Stomach smooth muscle (tissue), 2 donors: ENCODE measurements around the gene MAP3K14.
"Not testable (repeated sequence)": the region's sequence is repeated elsewhere in the genome, so short reads cannot be mapped to it uniquely, and the experiment has no call there.

Experiments
- H3K27ac ChIP-seq: one replicate; pipeline ENCODE4 v1.7.0; 2013; ENCODE audit warnings: mild to moderate bottlenecking, low read length, inconsistent platforms
- H3K27me3 ChIP-seq, 2 donors: one replicate each; pipeline ENCODE4 v1.7.0; 2013; ENCODE audit warnings: low read length in 2 of 2; ENCODE audit not compliant: insufficient read depth in 2 of 2, control insufficient read depth in 1 of 2
- H3K36me3 ChIP-seq, 2 donors: one replicate each; pipeline ENCODE4 v1.7.0; 2013; ENCODE audit warnings: low read length in 2 of 2; ENCODE audit not compliant: control insufficient read depth in 2 of 2, insufficient read depth in 2 of 2
- H3K4me1 ChIP-seq: one replicate; pipeline ENCODE4 v1.7.0; 2013; ENCODE audit warnings: low read length; ENCODE audit not compliant: control insufficient read depth, insufficient read depth
- H3K4me3 ChIP-seq, 2 donors: one replicate each; pipeline ENCODE4 v1.7.0; 2013; ENCODE audit warnings: low read length in 2 of 2
- H3K9ac ChIP-seq, 2 donors: one replicate each; pipeline ENCODE4 v1.7.0; 2013; ENCODE audit warnings: low read length in 2 of 2, mild to moderate bottlenecking in 1 of 2
- H3K9me3 ChIP-seq, 2 donors: one replicate each; pipeline ENCODE4 v1.7.0; 2013; ENCODE audit warnings: low read length in 2 of 2; ENCODE audit not compliant: control insufficient read depth in 2 of 2
- donor health status: healthy.
- donor health status: Pancreatic carcinoma.

The MAP3K14 gene

DNA sequence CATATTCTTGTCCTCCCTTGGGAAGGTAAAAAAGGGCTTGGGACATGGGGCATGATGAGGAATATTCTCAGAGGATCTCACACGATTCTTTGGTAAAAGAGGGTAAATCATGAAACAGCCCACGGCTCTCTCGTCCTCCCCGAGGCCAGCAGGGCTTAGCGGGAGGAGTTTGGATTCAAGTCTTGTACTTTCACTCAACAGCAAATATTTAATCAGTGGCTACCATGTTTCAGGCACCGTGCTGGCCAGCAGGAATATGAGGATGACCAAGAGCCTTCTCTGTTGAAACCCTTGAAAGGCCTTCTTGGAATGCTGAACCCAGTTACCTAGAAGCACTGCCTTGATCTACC lies 8.8 kb downstream of the MAP3K14 start:
- H3K36me3 ChIP-seq = peaks cover 8 to 9% of the 10 kb centered on the region in 2 donors
- H3K9me3 ChIP-seq = no peaks in the 10 kb centered on the region
- peaks cover 81% of the 10 kb centered on the region for H3K4me1 ChIP-seq
- no peaks in the 10 kb centered on the region for H3K27me3 ChIP-seq
- peak overlapping the region; percentile 38 to 55 for H3K4me3 ChIP-seq
- H3K9ac ChIP-seq = peak overlapping the region; percentile 69 to 72
- peak overlapping the region; percentile 95 for H3K27ac ChIP-seq

DNA sequence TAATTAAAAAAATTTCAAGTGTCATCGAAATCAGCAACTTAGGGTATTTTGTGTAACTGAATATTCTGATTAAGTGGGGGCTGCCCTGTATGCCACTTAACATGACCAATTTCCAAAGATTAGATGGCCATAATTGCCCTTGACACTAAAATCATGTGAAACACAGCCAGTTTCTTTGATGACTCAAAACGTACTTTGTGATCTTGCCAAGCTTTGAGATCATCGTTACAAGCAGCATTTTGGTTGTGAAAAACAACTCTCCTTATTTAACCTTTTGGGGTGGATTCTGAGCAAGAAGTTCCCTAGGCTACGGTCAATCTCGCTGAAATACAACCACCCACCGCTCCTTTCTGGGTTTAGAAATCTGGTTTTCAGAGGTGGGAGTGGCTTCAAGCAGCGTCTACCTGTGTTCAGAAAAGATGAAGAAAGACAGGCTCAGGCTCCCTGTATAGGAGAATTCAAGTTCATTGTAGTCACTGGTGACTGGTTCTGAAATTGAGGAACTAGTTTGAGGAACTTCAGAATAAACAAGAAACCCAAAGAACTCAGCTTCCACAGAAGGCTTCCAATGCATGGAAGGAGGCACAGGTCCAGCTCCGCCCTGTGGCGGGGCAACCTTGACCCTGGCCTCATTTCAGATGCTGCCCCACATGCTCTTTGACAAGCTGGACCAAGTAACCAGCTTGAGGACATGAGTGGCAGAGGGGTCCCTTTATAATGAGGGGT lies 9.4 kb downstream of the MAP3K14 start:
- peak overlapping the region; percentile 69 to 72 for H3K9ac ChIP-seq
- H3K9me3 ChIP-seq = no peaks in the 10 kb centered on the region
- H3K27ac ChIP-seq = peak overlapping the region; percentile 95
- peaks cover 8 to 9% of the 10 kb centered on the region in 2 donors for H3K36me3 ChIP-seq
- peaks cover 81% of the 10 kb centered on the region for H3K4me1 ChIP-seq
- no peaks in the 10 kb centered on the region for H3K27me3 ChIP-seq
- peak overlapping the region; percentile 38 to 55 for H3K4me3 ChIP-seq

DNA sequence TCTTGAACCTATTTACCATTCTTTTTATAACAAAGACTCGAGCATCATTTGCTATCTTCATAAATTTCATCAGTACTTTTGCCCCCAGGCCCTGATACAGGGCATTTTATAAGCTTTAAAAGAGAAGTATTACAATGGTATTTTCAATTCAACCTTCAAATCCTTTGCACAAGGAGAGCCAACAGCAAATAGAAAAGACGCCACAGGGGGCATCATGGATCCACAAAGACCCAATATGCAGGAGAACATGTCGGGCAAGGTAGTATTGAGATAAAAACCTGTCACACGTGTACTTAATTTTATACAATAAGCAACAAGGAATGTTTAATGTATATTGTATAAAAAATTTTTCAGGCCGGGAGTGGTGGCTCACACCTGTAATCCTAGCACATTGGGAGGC lies 10.2 kb downstream of the MAP3K14 start:
- peaks cover 7 to 9% of the 10 kb centered on the region in 2 donors for H3K36me3 ChIP-seq
- peaks cover 73% of the 10 kb centered on the region for H3K4me1 ChIP-seq
- H3K27me3 ChIP-seq = no peaks in the 10 kb centered on the region
- peak overlapping the region; percentile 95 for H3K27ac ChIP-seq
- no peaks in the 10 kb centered on the region for H3K9me3 ChIP-seq
- H3K4me3 ChIP-seq = peak overlapping the region in 1 of 2 donors; percentile 29
- H3K9ac ChIP-seq = no peak overlapping the region

- H3K4me1 ChIP-seq = peaks cover 68% of the 10 kb centered on the region
- H3K27me3 ChIP-seq = no peaks in the 10 kb centered on the region
- no peak overlapping the region for H3K9ac ChIP-seq
- peaks cover 6 to 9% of the 10 kb centered on the region in 2 donors for H3K36me3 ChIP-seq
- peak overlapping the region in 1 of 2 donors; percentile 29 for H3K4me3 ChIP-seq
- no peaks in the 10 kb centered on the region for H3K9me3 ChIP-seq
- H3K27ac ChIP-seq = peak overlapping the region; percentile 95
These were observed 10.7 kb downstream of the MAP3K14 start for GRCh38 chr17:45306094-45306493.

DNA sequence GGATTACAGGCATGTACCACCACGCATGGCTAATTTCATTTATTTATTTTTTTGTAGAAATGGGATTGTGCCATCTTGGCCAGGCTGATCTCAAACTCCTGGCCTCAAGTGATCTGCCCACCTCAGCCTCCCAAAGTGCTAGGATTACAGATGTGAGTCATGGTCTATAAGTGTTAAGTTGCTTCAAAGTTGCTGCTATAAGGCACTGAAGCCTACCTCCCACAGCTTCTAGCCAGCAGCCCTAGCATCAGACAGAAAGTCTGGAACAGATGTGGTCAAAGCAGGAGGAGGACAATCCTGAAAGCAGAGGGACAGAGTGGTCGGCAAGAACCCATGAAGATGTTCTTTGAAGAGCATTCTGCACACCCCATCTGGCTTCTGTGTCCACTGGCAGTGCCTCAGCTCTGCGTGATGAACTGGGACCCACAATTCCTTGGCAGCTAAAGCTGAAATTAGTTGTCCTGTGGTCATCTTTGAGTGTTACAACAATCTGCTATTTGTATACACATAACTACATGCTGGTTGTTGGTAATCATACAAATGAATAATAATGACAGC lies 11.2 kb downstream of the MAP3K14 start:
- H3K4me1 ChIP-seq = peaks cover 63% of the 10 kb centered on the region
- peak overlapping the region in 1 of 2 donors; percentile 42 for H3K9ac ChIP-seq
- peak overlapping the region; percentile 95 for H3K27ac ChIP-seq

DNA sequence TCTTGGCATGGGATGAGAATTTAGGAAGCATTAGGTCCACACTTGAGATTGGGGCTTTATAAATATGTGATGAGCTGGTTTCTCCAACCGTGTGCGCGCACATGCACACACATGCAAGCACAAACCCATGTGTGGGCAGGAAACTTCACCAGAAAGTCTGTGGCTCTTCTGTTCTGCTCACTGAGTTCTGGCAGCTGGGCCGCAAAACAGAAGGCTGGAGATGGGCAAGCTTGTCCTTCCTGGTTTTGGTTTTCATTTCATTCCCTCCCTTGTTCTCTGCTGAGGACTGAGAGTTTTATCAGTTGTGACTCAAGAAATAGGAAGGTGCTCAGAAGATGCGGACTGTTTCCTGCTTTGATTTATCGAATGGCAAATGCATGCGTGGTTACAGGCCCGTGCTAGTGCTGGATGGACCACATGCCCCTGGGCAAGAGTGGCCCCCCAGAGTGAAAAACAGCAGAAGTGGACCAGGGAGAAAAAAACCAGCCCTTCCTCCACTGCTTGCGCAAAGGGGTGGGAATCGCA lies 14.1 kb downstream of the MAP3K14 start:
- peaks cover 0 to 3% of the 10 kb centered on the region in 2 donors for H3K36me3 ChIP-seq
- peak overlapping the region; percentile 75 for H3K27ac ChIP-seq
- H3K9me3 ChIP-seq = no peaks in the 10 kb centered on the region
- H3K4me1 ChIP-seq = peaks cover 62% of the 10 kb centered on the region
- H3K4me3 ChIP-seq = peak overlapping the region in 1 of 2 donors; percentile 47
- H3K27me3 ChIP-seq = no peaks in the 10 kb centered on the region
- H3K9ac ChIP-seq = peak overlapping the region in 1 of 2 donors; percentile 35

More for the DNA sequence above, 11.2 kb downstream of the MAP3K14 start:
- H3K4me3 ChIP-seq = no peak overlapping the region
- peaks cover 6% of the 10 kb centered on the region in 2 donors for H3K36me3 ChIP-seq
- H3K9me3 ChIP-seq = no peaks in the 10 kb centered on the region
- H3K27me3 ChIP-seq = no peaks in the 10 kb centered on the region

- H3K27ac ChIP-seq = peak overlapping the region; percentile 75
- H3K36me3 ChIP-seq = not testable (repeated sequence)
These were observed 14.6 kb downstream of the MAP3K14 start for GRCh38 chr17:45302220-45302619.

DNA sequence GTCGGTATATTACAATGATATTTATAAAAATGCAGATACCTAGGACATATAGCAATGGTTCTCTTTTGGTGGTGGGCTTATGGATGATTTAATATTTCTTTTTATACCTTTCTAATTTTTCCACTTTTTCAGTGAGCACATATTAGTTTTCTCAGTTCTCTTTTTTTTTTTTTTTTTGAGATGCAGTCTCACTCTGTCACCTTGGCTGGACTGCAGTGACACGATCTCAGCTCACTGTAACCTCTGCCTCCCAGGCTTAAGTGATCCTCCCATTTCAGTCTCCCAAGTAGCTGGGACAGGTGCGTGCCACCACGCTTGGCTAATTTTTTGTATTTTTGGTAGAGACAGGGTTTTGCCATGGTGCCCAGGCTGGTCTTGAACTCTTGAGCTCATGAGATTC lies 15.1 kb downstream of the MAP3K14 start:
- Histone ChIP-seq H3K4me1 (peaks cover 61% of the 10 kb centered on the region), H3K4me3 (no peak overlapping the region), H3K27ac (peak overlapping the region; percentile 75), H3K9ac (no peak overlapping the region), H3K9me3 (no peaks in the 10 kb centered on the region), H3K27me3 (no peaks in the 10 kb centered on the region), H3K36me3 (peaks cover 0 to 3% of the 10 kb centered on the region in 2 donors)

More at GRCh38 chr17:45302220-45302619, 14.6 kb downstream of the MAP3K14 start:
- Histone ChIP-seq H3K4me1 (peaks cover 59% of the 10 kb centered on the region), H3K9ac (peak overlapping the region in 1 of 2 donors; percentile 35)
- H3K4me3 ChIP-seq, H3K9me3 ChIP-seq, H3K27me3 ChIP-seq: not testable (repeated sequence)

- H3K4me3 ChIP-seq = no peak overlapping the region
- H3K36me3 ChIP-seq = peaks cover 0 to 3% of the 10 kb centered on the region in 2 donors
- H3K27ac ChIP-seq = peak overlapping the region; percentile 77
- H3K27me3 ChIP-seq = no peaks in the 10 kb centered on the region
- H3K9ac ChIP-seq = no peak overlapping the region
- H3K4me1 ChIP-seq = peaks cover 62% of the 10 kb centered on the region
- H3K9me3 ChIP-seq = no peaks in the 10 kb centered on the region
These were observed 16.6 kb downstream of the MAP3K14 start for GRCh38 chr17:45300060-45300751.

GRCh38 chr17:45299361-45299760 lies 17.5 kb downstream of the MAP3K14 start:
- H3K9me3 ChIP-seq = no peaks in the 10 kb centered on the region
- peak overlapping the region; percentile 77 for H3K27ac ChIP-seq
- peaks cover 66% of the 10 kb centered on the region for H3K4me1 ChIP-seq
- peaks cover 0 to 3% of the 10 kb centered on the region in 2 donors for H3K36me3 ChIP-seq
- no peak overlapping the region for H3K4me3 ChIP-seq
- H3K27me3 ChIP-seq = no peaks in the 10 kb centered on the region
- H3K9ac ChIP-seq = peak overlapping the region; percentile 47 to 51
